ENCODE measurements around the gene ARL16.

Gene ARL16

DNA sequence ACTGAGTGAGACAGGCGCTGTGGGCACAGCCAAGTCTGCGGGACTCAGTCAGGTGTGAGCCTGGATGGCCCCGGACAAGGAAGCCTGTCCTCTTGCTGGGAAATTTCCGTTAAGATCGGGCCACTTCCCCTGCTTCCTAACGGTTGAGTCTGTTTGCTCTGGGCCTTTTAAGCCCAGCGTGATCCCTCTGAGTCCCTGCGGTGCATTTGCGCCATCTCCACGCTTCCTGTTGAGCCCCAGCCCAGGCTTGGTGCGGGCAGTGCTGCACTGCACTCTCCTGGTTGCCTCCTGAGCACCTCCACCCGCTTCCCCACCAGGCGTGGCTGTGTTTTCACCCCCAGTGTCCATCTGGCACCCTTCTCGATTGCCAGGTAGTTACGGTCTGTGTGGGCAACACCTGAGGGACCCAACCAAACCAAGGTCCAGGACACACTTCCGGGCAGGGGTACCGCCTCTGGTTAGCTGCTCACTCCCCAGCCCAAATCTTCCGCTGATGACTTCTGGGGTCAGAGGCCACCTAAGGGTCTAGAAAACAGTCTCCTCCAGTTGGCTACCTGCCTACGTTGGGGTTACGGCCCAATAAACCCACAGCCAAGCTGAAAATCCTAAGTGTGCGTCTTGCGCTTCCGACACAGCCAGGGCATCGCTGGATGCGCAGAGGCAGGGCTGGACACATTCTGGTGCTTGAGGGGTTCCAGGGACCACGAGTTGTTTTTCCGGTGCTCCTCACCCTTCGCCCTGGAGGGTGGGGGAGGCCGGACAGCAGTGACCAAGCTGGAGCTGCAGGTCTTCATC is 27.1 kb upstream of the ARL16 start:
- TF ChIP-seq CTCF (IDR thresholded peaks at IDR 0.05; ENCODE audit: low read length, missing control alignments), result no peak
- peak; percentile 29 for DNase-seq (ENCODE audit: low read depth)
- H3K4me3 ChIP-seq (replicated peaks; ENCODE audit: low read depth, low read length), result no peak overlapping the region

GRCh38 chr17:81708739-81709185 is 25.2 kb upstream of the ARL16 start:
- DNase-seq (ENCODE audit: low read depth), result no peak
- no peak for TF ChIP-seq CTCF (IDR thresholded peaks at IDR 0.05; ENCODE audit: low read length, missing control alignments)
- H3K4me3 ChIP-seq (replicated peaks; ENCODE audit: low read depth, low read length), result no peak overlapping the region

- DNase-seq (ENCODE audit: low read depth), result no peak
- TF ChIP-seq CTCF (IDR thresholded peaks at IDR 0.05; ENCODE audit: low read length, missing control alignments), result no peak
- H3K4me3 ChIP-seq (replicated peaks; ENCODE audit: low read depth, low read length), result no peak overlapping the region
Observed at GRCh38 chr17:81707725-81708646, 24.4 kb upstream of the ARL16 start.

DNA sequence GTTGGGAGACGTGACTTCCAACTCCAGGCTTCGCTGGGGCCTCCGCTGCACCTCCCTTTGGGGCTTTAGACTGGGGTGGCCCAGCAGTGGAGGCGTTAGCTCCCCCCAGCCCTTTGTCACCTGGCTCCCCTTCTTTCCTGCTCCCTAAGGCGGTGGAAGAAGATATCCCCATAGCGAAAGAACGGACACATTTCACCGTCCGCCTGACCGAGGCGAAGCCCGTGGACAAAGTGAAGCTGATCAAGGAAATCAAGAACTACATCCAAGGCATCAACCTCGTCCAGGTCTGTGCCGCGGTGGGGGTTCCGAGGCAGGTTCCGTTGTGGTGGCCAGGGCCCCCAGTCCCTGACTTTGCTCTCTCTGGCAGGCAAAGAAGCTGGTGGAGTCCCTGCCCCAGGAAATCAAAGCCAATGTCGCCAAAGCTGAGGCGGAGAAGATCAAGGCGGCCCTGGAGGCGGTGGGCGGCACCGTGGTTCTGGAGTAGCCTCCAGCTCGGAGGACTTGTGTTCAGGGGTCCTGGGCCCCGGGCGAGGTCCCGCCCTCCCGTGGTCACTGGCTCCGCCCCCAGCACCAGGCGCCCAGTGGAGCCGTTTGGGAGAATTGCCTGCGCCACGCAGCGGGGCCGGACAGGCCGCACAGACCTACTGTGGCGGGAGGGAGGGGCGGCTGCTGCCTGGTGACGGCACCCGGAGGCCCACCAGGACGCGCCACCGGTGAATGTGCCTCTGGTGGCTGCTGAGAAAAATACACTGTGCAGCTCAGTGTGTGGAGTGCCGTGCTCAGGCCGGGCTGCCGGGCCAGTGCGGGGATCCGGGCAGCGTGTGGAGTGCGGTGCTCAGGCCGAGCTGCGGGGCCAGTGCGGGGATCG is 23.4 kb upstream of the ARL16 start:
- H3K4me3 ChIP-seq (replicated peaks; ENCODE audit: low read depth, low read length), result no peak overlapping the region
- DNase-seq (ENCODE audit: low read depth), result no peak
- no peak for TF ChIP-seq CTCF (IDR thresholded peaks at IDR 0.05; ENCODE audit: low read length, missing control alignments)

- no peak overlapping the region for H3K4me3 ChIP-seq (replicated peaks; ENCODE audit: low read depth, low read length)
- TF ChIP-seq CTCF (IDR thresholded peaks at IDR 0.05; ENCODE audit: low read length, missing control alignments), result no peak
- DNase-seq (ENCODE audit: low read depth), result no peak
Observed at GRCh38 chr17:81706232-81706611, 22.6 kb upstream of the ARL16 start.

GRCh38 chr17:81705518-81706231 is 22.1 kb upstream of the ARL16 start:
- TF ChIP-seq CTCF (IDR thresholded peaks at IDR 0.05; ENCODE audit: low read length, missing control alignments), result no peak
- no peak for DNase-seq (ENCODE audit: low read depth)
- H3K4me3 ChIP-seq (replicated peaks; ENCODE audit: low read depth, low read length), result no peak overlapping the region

Data from fibroblast of pulmonary artery (primary cell).